Measurements from ENCODE around the gene PRG2. TPM values are rescaled to one million over a fixed set of nuclear protein-coding genes. Genes with fewer than 3 reads are reported as not detected.
"Not testable (repeated sequence)": the region's sequence is repeated elsewhere in the genome, so short reads cannot be mapped to it uniquely, and the experiment has no call there.

Gene PRG2
- total RNA-seq, 3 donors from 2014 or later, result 0.24 TPM; not detected in 2

DNA sequence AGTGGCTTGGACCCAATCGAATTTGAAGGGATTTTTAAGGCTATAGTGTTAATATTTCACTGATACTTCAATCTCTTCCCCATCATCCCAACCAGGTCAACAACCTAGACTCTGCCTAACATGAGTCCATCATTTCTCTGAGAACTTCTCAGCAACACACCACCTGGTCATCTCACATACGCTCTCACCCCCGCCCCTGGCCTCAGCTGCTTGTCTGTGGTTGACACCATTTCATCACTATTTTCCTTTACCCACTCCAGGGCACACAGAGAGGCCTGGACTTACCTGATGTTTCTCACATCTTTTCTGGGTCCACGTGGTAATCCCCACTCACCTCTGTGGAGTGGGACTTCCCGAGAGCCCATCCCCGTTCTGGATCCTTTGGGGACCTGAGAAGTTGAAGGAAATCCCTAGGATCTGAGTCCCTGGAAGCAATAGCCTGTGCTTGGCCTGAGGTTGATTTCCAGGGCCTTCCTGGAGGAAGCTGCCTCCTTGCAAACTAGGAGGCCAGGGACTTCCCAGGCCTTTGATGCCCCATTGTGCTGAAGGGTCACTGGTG lies 49.1 kb downstream of the PRG2 start:
- intact Hi-C loops (cut with DNase I, micrococcal nuclease), result loop anchor here in 1 of 2 donors (10.0 kb wide), 1 partner anchor 303 kb away; the partner anchor contains the start of gene YPEL4
- H3K4me3 ChIP-seq, result no peak overlapping the region
- DNase-seq, result no peak

DNA sequence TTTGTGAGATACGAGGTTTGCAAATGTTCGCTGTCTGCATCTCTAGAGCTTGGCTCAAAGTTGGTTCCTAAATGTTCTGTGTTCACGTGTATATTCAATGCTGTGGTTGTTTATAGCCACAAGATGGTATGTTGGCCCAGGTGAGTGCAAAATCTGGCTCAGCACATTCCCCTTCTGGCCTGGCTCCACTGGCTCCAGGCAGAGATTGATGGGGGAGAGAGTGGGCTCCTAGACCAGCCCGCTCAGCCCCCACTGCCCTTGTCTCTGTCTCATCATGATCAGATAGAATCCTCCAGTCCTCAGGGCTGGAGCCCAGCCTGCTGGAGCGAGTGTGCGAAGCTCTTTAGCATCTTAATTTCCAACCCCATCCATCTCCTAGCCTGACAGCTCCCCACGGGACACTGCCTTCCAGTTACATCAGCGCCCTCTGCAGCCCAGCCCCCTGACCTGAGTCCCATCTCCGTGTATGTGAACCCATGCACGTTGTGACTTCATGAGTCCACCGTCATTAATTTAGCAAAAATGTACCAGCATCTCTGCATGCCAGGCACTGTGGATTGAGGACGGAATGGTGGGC lies 50.3 kb downstream of the PRG2 start:
- H3K4me1 ChIP-seq (ENCODE audit: low read depth), result peaks cover 3% of the 10 kb centered on the region
- ATAC-seq (no peak), DNase-seq (peak in 1 of 3 donors; percentile 44)
- no peaks in the 10 kb centered on the region for H3K9me3 ChIP-seq
- intact Hi-C loops (cut with DNase I, micrococcal nuclease), result loop anchor here in 1 of 2 donors (10.0 kb wide), 1 partner anchor 305 kb away; the partner anchor contains the start of gene YPEL4
- no peaks in the 10 kb centered on the region for H3K36me3 ChIP-seq (ENCODE audit: low read depth)
- TF ChIP-seq, protein P1, sequence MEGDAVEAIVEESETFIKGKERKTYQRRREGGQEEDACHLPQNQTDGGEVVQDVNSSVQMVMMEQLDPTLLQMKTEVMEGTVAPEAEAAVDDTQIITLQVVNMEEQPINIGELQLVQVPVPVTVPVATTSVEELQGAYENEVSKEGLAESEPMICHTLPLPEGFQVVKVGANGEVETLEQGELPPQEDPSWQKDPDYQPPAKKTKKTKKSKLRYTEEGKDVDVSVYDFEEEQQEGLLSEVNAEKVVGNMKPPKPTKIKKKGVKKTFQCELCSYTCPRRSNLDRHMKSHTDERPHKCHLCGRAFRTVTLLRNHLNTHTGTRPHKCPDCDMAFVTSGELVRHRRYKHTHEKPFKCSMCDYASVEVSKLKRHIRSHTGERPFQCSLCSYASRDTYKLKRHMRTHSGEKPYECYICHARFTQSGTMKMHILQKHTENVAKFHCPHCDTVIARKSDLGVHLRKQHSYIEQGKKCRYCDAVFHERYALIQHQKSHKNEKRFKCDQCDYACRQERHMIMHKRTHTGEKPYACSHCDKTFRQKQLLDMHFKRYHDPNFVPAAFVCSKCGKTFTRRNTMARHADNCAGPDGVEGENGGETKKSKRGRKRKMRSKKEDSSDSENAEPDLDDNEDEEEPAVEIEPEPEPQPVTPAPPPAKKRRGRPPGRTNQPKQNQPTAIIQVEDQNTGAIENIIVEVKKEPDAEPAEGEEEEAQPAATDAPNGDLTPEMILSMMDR (IDR thresholded peaks at IDR 0.05), result no peak
- H3K4me3 ChIP-seq, result no peak overlapping the region

More for the DNA sequence above, 49.1 kb downstream of the PRG2 start:
- peaks cover under 1% of the 10 kb centered on the region for H3K4me1 ChIP-seq (ENCODE audit: low read depth)
- no peaks in the 10 kb centered on the region for H3K9me3 ChIP-seq
- no peak for ATAC-seq
- TF ChIP-seq, protein P1 (IDR thresholded peaks at IDR 0.05), result no peak
- H3K36me3 ChIP-seq (ENCODE audit: low read depth), result no peaks in the 10 kb centered on the region

DNA sequence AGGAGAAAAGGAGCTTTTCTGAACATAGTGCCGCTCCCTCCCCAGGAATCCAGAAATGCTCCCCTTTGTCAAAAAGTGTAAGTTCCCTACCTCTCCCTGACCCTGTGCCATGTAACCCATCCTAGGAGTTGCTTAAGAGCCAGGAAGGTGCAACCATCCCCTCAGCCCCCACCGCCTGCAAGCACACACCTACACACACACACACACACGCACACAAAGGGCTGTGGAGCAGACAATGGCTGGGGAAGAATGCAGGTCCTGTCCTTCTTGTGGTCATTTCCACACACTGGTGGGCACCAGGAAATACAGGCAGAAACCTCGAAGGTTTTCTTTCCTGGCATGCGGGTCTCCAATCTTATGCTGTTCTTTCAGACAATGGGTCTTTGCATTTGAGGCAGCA lies 51.1 kb downstream of the PRG2 start:
- Histone ChIP-seq H3K4me3 (no peak overlapping the region), H3K9me3 (no peaks in the 10 kb centered on the region), H3K4me1 (ENCODE audit: low read depth) (peaks cover 11% of the 10 kb centered on the region), H3K36me3 (ENCODE audit: low read depth) (no peaks in the 10 kb centered on the region)
- intact Hi-C loops (cut with DNase I, micrococcal nuclease), result no loop called here
- no peak for DNase-seq
- ATAC-seq, result no peak
- TF ChIP-seq, protein P1 (IDR thresholded peaks at IDR 0.05), result no peak

DNA sequence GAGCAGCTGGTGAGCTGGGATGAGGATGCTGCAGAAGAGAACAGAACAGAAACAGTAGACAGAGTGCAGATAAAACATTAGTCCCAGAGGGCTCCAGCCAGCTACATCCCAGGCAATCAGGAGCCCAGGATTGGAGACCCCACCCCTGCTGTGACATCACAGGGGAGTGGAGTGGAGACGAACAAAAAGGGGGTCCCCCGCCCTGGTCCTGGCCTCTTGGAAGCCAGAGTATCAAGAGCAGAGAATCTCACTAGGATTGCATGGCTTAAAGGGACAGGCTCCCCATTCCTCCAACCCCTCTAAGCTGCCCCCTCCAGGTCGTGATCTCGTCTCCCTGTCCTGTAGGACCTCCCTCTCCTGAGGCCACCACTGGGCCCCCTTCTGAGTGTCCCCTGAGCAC lies 52.3 kb downstream of the PRG2 start, which contains the start of gene P2RX3:
P2RX3 (plus strand) TSS at position 211 of the 400 bp plus-strand sequence. CDS start 199 bp downstream, outside the sequence.
- no peak for ATAC-seq

DNA sequence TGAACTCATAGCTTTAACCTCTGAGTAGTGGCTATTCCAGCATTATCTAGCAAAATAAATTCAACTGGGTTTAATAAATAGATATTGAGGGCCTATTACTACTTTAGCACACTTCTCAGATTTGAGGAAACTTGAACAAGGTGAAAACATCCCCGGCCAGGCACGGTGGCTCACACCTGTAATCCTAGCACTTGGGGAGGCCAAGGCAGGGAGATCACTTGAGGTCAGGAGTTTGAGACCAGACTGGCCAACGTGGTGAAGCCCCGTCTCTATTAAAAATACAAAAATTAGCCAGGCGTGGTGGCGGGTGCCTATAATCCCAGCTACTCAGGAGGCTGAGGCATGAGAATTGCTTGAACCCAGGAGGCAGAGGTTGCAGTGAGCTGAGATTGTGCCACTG lies 53.6 kb downstream of the PRG2 start:
- intact Hi-C loops (cut with DNase I, micrococcal nuclease), result not testable (repeated sequence)

More for the DNA sequence above, 52.3 kb downstream of the PRG2 start, which contains the start of gene P2RX3:
- Histone ChIP-seq H3K36me3 (ENCODE audit: low read depth) (no peaks in the 10 kb centered on the region), H3K4me3 (no peak within 1 kb of the TSS), H3K9me3 (no peaks in the 10 kb centered on the region), H3K4me1 (ENCODE audit: low read depth) (peaks cover 11% of the 10 kb centered on the region)
- no peak for DNase-seq
- intact Hi-C loops (cut with DNase I, micrococcal nuclease), result no loop called here
- TF ChIP-seq, protein P1 (IDR thresholded peaks at IDR 0.05), result no peak

More for the DNA sequence above, 53.6 kb downstream of the PRG2 start:
- peaks cover 11% of the 10 kb centered on the region for H3K4me1 ChIP-seq (ENCODE audit: low read depth)
- not testable (repeated sequence) for DNase-seq; H3K36me3 ChIP-seq (ENCODE audit: low read depth); ATAC-seq; H3K9me3 ChIP-seq; H3K4me3 ChIP-seq

Other genes with a start within 250 kb of the PRG2 start
- 1 to 10 TPM in 1 of 3 donors, under 1 TPM in 1, not detected in 1; 0.19 to 1.4 TPM for gene LRRC55, start 208.7 kb downstream of the PRG2 start, total RNA-seq
- gene APLNR, start 153.4 kb downstream of the PRG2 start, total RNA-seq, result 1 to 10 TPM; 2.4 to 5.7 (median 2.8) TPM
- gene TNKS1BP1, start 65.7 kb downstream of the PRG2 start, total RNA-seq, result 100 to 1,000 TPM in 1 of 3 donors, 10 to 100 TPM in 2; 90.0 to 149 (median 94.3) TPM
- gene SSRP1, start 54.8 kb downstream of the PRG2 start, total RNA-seq, result 10 to 100 TPM; 59.5 to 79.3 (median 65.8) TPM
- gene P2RX3, start 52.3 kb downstream of the PRG2 start, total RNA-seq, result not detected
- gene PRG3, start 9.5 kb downstream of the PRG2 start, total RNA-seq, result not detected
- 10 to 100 TPM in 2 of 3 donors, 1 to 10 TPM in 1; 6.3 to 24.4 (median 16.9) TPM for gene SLC43A3, start 36.5 kb upstream of the PRG2 start, total RNA-seq
- under 1 TPM; 0.38 to 0.73 (median 0.48) TPM for gene RTN4RL2, start 69.9 kb upstream of the PRG2 start, total RNA-seq
- 10 to 100 TPM in 1 of 3 donors, 1 to 10 TPM in 2; 8.3 to 22.6 (median 9.9) TPM for gene SLC43A1, start 125.1 kb upstream of the PRG2 start, total RNA-seq
- gene TIMM10, start 140.1 kb upstream of the PRG2 start, total RNA-seq, result 10 to 100 TPM; 25.5 to 50.1 (median 49.9) TPM
- gene SMTNL1, start 146.9 kb upstream of the PRG2 start, total RNA-seq, result not detected
- gene UBE2L6, start 177.0 kb upstream of the PRG2 start, total RNA-seq, result 10 to 100 TPM; 26.1 to 57.3 (median 53.9) TPM
- gene SERPING1, start 207.0 kb upstream of the PRG2 start, total RNA-seq, result 100 to 1,000 TPM in 2 of 3 donors, 10 to 100 TPM in 1; 31.0 to 224 (median 112) TPM